Ramos (cell line): ENCODE results near the gene RESF1.

Experiments
- in situ Hi-C: fragments of 300-500 bp; cut with MboI; formaldehyde crosslinking; loops from one replicate; pipeline ENCODE4 v1.14.3; 2022; ENCODE audit warnings: low sequenced_read_pairs; ENCODE audit not compliant: unreplicated experiment

RESF1 gene

DNA sequence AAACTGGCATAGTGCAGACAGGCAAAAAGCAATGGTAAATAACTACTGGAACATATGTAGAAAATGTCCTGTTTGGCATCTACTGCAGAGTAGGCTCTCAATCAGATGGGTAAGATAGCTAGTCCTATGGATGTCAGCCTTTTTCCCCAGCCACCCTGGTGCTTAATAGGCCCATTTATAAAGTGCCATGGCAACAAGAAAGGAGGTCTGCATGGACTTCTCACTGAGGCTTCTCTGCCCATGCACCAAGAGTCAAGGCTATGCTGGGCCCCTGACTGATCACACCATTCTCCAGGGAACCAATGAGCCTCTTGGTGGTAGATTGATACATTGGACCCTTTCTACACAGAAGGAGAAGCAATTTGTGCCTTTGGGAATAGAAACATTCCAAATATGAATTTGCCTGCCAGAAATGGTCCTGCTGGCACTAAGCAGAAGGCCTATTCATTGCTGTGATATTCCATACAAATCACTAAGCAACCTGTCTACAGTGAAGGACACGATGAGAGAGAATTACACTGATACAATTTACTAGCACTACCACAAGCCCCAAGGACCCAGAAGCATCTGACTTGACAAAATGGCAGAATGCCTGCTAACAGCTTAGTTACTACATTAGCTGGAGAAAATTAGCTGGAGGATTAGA lies 43.8 kb downstream of the RESF1 start:
- in situ Hi-C loops: no loop called here

DNA sequence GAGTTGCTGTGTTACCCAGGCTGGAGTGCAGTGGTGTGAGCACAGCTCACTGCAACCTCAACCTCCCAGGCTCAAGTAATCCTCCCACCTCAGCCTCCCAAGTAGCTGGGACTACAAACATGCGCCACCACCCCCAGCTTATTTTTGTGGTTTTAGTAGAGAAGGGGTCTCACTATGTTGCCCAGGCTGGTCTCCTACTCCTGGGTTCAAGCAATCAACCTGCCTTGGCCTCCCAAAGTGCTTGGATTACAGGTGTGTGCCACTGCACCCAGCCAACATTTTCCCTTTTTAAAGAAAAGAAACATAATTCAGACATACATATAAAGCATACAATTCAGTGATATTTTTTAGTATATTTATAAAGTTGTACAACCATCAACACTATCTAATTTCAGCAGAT lies 44.4 kb downstream of the RESF1 start:
- in situ Hi-C loops: no loop called here

DNA sequence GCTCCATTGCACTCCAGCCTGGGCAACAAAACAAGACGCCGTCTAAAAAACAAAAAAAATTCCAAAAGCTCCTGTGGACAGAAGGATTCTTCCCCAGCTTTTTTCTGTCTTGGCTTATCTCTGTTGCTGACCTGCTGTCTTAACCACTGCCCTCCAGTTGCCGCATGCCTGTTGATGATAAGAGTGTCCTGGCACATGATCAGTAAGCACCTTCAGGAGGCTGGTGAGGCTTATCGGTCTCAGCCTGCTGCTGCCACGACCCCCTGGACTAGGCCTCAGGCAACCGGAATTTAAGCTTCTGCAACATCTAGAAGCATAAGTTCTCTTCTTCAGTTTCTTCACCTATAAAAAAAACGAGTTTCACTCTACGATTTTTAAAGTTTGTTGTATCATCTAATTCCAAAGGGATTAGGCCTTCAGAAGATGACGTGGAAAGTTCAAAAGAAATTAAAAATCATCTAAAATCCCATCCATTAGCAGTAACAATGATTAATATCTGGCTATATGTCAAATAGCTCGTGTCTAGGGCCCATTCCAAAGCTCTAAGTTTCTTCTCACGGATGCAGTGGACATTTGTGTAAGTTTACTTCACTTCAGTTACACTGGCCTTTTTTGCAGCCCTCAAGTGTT lies 46.4 kb downstream of the RESF1 start:
- in situ Hi-C loops: no loop called here
